IMR-90 (cell line): ENCODE data around the gene URAD. TPM values are rescaled to one million over a fixed set of nuclear protein-coding genes. Genes with fewer than 3 reads are reported as not detected.
"Not testable (repeated sequence)": the region's sequence is repeated elsewhere in the genome, so short reads cannot be mapped to it uniquely, and the experiment has no call there.

Experiments used
- ATAC-seq: fragments of 200-7000 bp; cut with Tn5 transposase; 2 replicates; pipeline ENCODE4 v1.9.1; 2020; ENCODE audit warnings: low read depth, mild to moderate bottlenecking, moderate library complexity
- BruUV-seq: library from RNA; stranded (reverse); fragments of 400-500 nt; replicated peaks from 2 replicates; lab custom pipeline; 2021; lab: Mats Ljungman, UMichigan
- CTCF ChIA-PET: fragments of 300-600 bp; formaldehyde crosslinking; extraction: SDS; loops from one replicate; lab custom pipeline; 2021; ENCODE audit warnings: antibody characterized with exemption; lab: Yijun Ruan, JAX
- POLR2A ChIA-PET: fragments of 300-600 bp; sonication (Branson Sonifier 250); formaldehyde crosslinking; loops from one replicate; lab custom pipeline; 2022; ENCODE audit warnings: antibody characterized with exemption; ENCODE audit not compliant: unreplicated experiment; lab: Charles Lee
- DNase-seq: peaks from one replicate; pipeline ENCODE4 v3.0.0; 2013
- H2AFZ ChIP-seq: replicated peaks from 2 replicates; pipeline ENCODE3; 2013; ENCODE audit warnings: low read length, mild to moderate bottlenecking; ENCODE audit not compliant: poor library complexity
- H2AK5ac ChIP-seq: 2 replicates; pipeline ENCODE4 v1.6.1; 2013; ENCODE audit warnings: low read depth, low read length, inconsistent platforms
- H2AK9ac ChIP-seq: replicated peaks from 2 replicates; pipeline ENCODE3; 2013; ENCODE audit warnings: mild to moderate bottlenecking, low read depth, low read length, moderate library complexity; ENCODE audit not compliant: poor library complexity
- H2BK120ac ChIP-seq: 2 replicates; pipeline ENCODE4 v1.6.1; 2013; ENCODE audit warnings: low read depth, low read length, inconsistent platforms
- H2BK15ac ChIP-seq: 3 replicates; pipeline ENCODE4 v1.6.1; 2013; ENCODE audit warnings: low read depth, low read length, inconsistent platforms
- H2BK20ac ChIP-seq: 2 replicates; pipeline ENCODE4 v1.6.1; 2013; ENCODE audit warnings: low read depth, mild to moderate bottlenecking, inconsistent platforms, low read length, moderate library complexity
- H2BK5ac ChIP-seq: 2 replicates; pipeline ENCODE4 v1.6.1; 2013; ENCODE audit warnings: mild to moderate bottlenecking, low read depth, low read length, inconsistent platforms; ENCODE audit not compliant: poor library complexity, severe bottlenecking
- H3K14ac ChIP-seq: replicated peaks from 2 replicates; pipeline ENCODE4 v1.6.1; 2013; ENCODE audit warnings: low read depth, low read length, inconsistent platforms
- H3K18ac ChIP-seq: 2 replicates; pipeline ENCODE4 v1.6.1; 2013; ENCODE audit warnings: low read depth, low read length, control low read depth
- H3K23ac ChIP-seq: 2 replicates; pipeline ENCODE4 v1.6.1; 2013; ENCODE audit warnings: low read depth, low read length, inconsistent platforms
- H3K27ac ChIP-seq: 2 replicates; pipeline ENCODE4 v1.5.1; 2013; ENCODE audit warnings: mild to moderate bottlenecking, control low read depth, low read length; ENCODE audit not compliant: insufficient read depth
- H3K27me3 ChIP-seq: 2 replicates; pipeline ENCODE4 v1.6.1; 2013; ENCODE audit warnings: low read length; ENCODE audit not compliant: control insufficient read depth, insufficient read depth
- H3K36me3 ChIP-seq: 2 replicates; pipeline ENCODE4 v1.6.1; 2013; ENCODE audit warnings: low read length, mixed read lengths; ENCODE audit not compliant: control insufficient read depth, insufficient read depth
- H3K4ac ChIP-seq: 2 replicates; pipeline ENCODE4 v1.6.1; 2013; ENCODE audit warnings: low read depth, low read length, inconsistent platforms
- H3K4me1 ChIP-seq: 2 replicates; pipeline ENCODE4 v1.6.1; 2013; ENCODE audit warnings: low read length, mixed read lengths; ENCODE audit not compliant: control insufficient read depth, insufficient read depth
- H3K4me2 ChIP-seq: 2 replicates; pipeline ENCODE4 v1.6.1; 2013; ENCODE audit warnings: low read depth, mild to moderate bottlenecking, control low read depth, low read length, moderate library complexity
- H3K4me3 ChIP-seq: 2 replicates; pipeline ENCODE4 v1.5.1; 2013; ENCODE audit warnings: low read depth, mild to moderate bottlenecking, control low read depth, low read length, moderate library complexity; ENCODE audit not compliant: insufficient read depth
- H3K56ac ChIP-seq: 2 replicates; pipeline ENCODE4 v1.6.1; 2013; ENCODE audit warnings: low read length, inconsistent platforms; ENCODE audit not compliant: insufficient read depth; ENCODE audit errors: extremely low read depth
- H3K79me1 ChIP-seq, 2 experiments: 2 replicates each; pipeline ENCODE4 v1.6.1; 2013; ENCODE audit warnings: low read length in 2 of 2, inconsistent platforms in 1 of 2, low read depth in 1 of 2
- H3K9ac ChIP-seq: 2 replicates; pipeline ENCODE4 v1.6.1; 2013; ENCODE audit warnings: low read depth, low read length, control low read depth
- H3K9me1 ChIP-seq: 2 replicates; pipeline ENCODE4 v1.6.1; 2013; ENCODE audit warnings: low read length, inconsistent platforms; ENCODE audit not compliant: insufficient read depth
- H3K9me3 ChIP-seq: 2 replicates; pipeline ENCODE4 v1.6.1; 2013; ENCODE audit warnings: low read length; ENCODE audit not compliant: control insufficient read depth, insufficient read depth
- H4K20me1 ChIP-seq: 2 replicates; pipeline ENCODE4 v1.6.1; 2013; ENCODE audit warnings: low read length, inconsistent platforms; ENCODE audit not compliant: insufficient read depth
- H4K5ac ChIP-seq: 2 replicates; pipeline ENCODE4 v1.6.1; 2013; ENCODE audit warnings: mild to moderate bottlenecking, low read depth, low read length, control low read depth
- H4K8ac ChIP-seq, 2 experiments: 2 replicates each; pipeline ENCODE4 v1.6.1; 2013; ENCODE audit warnings: low read depth in 2 of 2, low read length in 2 of 2, control low read depth in 1 of 2, inconsistent platforms in 1 of 2
- H4K91ac ChIP-seq: 2 replicates; pipeline ENCODE4 v1.6.1; 2013; ENCODE audit warnings: low read depth, low read length, inconsistent platforms; ENCODE audit not compliant: insufficient read depth
- CHD1 ChIP-seq: IDR thresholded peaks from 2 replicates; pipeline ENCODE4 v1.6.1; 2012; ENCODE audit warnings: low read depth, low read length, improper control_type of control experiment
- MAFK ChIP-seq: IDR thresholded peaks from 2 replicates; pipeline ENCODE4 v1.6.1; 2012; ENCODE audit warnings: low read depth, low read length, improper control_type of control experiment
- RAD21 ChIP-seq: IDR thresholded peaks from 2 replicates; pipeline ENCODE4 v1.6.1; 2012; ENCODE audit warnings: low read length, improper control_type of control experiment
- WGBS, 2 experiments: methylation state at CpG; one replicate each; pipeline versions ENCODE4 v1.1.5 to v1.1.7; 2013; ENCODE audit warnings: missing lambda C conversion rate in 2 of 2; ENCODE audit not compliant: insufficient read length in 1 of 2; ENCODE audit errors: extremely low coverage in 2 of 2; 5-methylcytosine and 5-hydroxymethylcytosine counted together
- dilution Hi-C: fragments of 300-500 bp; cut with HindIII; formaldehyde crosslinking; loops from one replicate; pipeline ENCODE4 v1.14.3; 2018; ENCODE audit warnings: low sequenced_read_pairs; ENCODE audit not compliant: unreplicated experiment
- in situ Hi-C: fragments of 300-500 bp; cut with MboI; formaldehyde crosslinking; loops from 3 replicates; pipeline ENCODE4 v1.14.3; 2019; ENCODE audit warnings: low sequenced_read_pairs, inconsistent platforms, mixed read lengths
- intact Hi-C: fragments of 100-400 bp; cut with micrococcal nuclease; formaldehyde crosslinking; loops from 2 replicates; pipeline ENCODE4 v1.10.0; 2022
- polyA plus RNA-seq, 3 experiments: library from polyadenylated mRNA; depleted of rRNA; stranded (reverse); fragments of >200 nt; gene quantifications; 2 replicates each; pipeline ENCODE4 v1.2.3, GENCODE V29; 2012; ENCODE audit warnings: low replicate concordance in 1 of 3
- total RNA-seq: library from RNA; depleted of rRNA; stranded (reverse); fragments of >200 nt; gene quantifications from 2 replicates; pipeline ENCODE4 v1.2.3, GENCODE V29; 2012
- TF ChIP-seq, protein P1 (sequence below): conservative IDR thresholded peaks from 2 replicates; pipeline ENCODE4 v1.5.1; 2012; ENCODE audit warnings: mild to moderate bottlenecking, low read depth, low read length, improper control_type of control experiment

The URAD gene
- total and polyA plus RNA-seq, 2 of the 4 experiments (the other 2 are of a cell fraction): not detected

DNA sequence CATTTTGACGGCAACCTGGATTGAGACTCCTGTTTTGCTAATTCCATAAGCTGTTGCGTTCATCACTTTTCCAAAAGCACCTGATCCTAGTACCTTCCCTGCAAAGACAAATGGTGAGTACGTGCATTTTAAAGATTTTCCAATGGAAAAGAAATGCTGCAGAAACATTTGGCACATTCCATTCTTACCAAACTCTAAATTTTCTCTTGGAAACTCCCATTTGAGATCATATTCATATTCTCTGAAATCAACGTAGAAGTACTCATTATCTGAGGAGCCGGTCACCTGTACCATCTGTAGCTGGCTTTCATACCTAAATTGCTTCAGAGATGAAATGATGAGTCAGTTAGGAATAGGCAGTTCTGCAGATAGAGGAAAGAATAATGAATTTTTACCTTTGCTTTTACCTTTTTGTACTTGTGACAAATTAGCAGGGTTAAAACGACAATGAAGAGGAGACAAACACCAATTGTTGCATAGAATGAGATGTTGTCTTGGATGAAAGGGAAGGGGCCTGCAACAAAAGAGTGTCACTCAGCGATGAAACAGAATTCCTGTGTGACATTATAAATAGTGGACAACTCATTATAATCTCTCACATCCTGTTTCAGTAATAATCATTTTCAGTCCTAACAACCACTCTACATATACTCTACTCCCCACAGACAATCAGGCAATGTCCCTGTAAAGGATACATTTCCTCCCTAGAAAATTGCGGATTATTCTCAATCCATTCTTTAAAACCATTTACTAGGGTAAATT lies 45.6 kb upstream of the URAD start:
- Histone ChIP-seq H4K5ac (no peak overlapping the region), H3K56ac (no peak overlapping the region), H3K4me1 (no peaks in the 10 kb centered on the region), H4K20me1 (no peaks in the 10 kb centered on the region), H3K9me1 (peaks cover 7% of the 10 kb centered on the region; the same call in 1 of the 2 replicates), H3K4me2 (no peak overlapping the region), H2AFZ (no peak overlapping the region), H3K4ac (no peak overlapping the region), H2AK5ac (no peak overlapping the region), H3K4me3 (no peak overlapping the region), H3K23ac (no peak overlapping the region), H4K8ac (no peak overlapping the region), H2BK20ac (no peak overlapping the region), H3K9ac (no peak overlapping the region), H3K9me3 (peaks cover 2% of the 10 kb centered on the region; the same call in 1 of the 2 replicates), H3K14ac (no peak overlapping the region), H2BK120ac (no peak overlapping the region), H2BK15ac (no peak overlapping the region), H2AK9ac (no peak overlapping the region), H3K79me1 (no peaks in the 10 kb centered on the region), H3K27me3 (no peaks in the 10 kb centered on the region; the same call in 1 of the 2 replicates), H4K91ac (no peak overlapping the region), H3K27ac (no peak overlapping the region), H2BK5ac (no peak overlapping the region), H3K18ac (no peak overlapping the region), H3K36me3 (no peaks in the 10 kb centered on the region)
- dilution Hi-C loops (no loop called here), in situ Hi-C loops (no loop called here), intact Hi-C loops (no loop called here)
- POLR2A ChIA-PET: no interaction called here
- no peak for DNase-seq
- TF ChIP-seq MAFK: no peak
- TF ChIP-seq CHD1: no peak
- no peak for TF ChIP-seq RAD21
- TF ChIP-seq, protein P1, sequence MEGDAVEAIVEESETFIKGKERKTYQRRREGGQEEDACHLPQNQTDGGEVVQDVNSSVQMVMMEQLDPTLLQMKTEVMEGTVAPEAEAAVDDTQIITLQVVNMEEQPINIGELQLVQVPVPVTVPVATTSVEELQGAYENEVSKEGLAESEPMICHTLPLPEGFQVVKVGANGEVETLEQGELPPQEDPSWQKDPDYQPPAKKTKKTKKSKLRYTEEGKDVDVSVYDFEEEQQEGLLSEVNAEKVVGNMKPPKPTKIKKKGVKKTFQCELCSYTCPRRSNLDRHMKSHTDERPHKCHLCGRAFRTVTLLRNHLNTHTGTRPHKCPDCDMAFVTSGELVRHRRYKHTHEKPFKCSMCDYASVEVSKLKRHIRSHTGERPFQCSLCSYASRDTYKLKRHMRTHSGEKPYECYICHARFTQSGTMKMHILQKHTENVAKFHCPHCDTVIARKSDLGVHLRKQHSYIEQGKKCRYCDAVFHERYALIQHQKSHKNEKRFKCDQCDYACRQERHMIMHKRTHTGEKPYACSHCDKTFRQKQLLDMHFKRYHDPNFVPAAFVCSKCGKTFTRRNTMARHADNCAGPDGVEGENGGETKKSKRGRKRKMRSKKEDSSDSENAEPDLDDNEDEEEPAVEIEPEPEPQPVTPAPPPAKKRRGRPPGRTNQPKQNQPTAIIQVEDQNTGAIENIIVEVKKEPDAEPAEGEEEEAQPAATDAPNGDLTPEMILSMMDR: no peak
- no peak for ATAC-seq
- CTCF ChIA-PET: no interaction called here
- BruUV-seq: no TSS peak
- WGBS, 2 experiments: 43% methylated on average over 1 of the region's 8 CpGs; no CpG with 5 or more reads in 1 of the 2 experiments

DNA sequence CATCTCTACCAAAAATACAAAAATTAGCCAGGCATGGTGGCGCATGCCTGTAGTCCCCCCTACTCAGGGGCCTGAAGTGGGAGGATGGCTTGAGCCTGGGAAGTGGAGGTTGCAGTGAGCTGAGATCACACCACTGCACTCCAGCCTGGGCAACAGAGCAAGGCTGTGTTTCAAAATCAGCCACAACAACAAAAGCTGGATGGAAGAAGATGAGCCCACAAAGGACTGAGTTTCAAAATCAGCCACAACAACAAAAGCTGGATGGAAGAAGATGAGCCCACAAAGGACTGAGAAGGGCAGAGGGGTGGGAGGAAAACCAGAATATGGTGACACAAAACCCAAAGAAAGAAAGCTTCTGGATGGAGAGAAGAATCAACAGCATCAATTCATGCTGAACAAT lies 43.9 kb upstream of the URAD start:
- H2AK5ac ChIP-seq, H3K4me3 ChIP-seq, H3K27me3 ChIP-seq, H3K9me1 ChIP-seq, H2BK20ac ChIP-seq, CTCF ChIA-PET, H4K5ac ChIP-seq, H3K79me1 ChIP-seq, DNase-seq, H3K56ac ChIP-seq, H2AK9ac ChIP-seq, intact Hi-C loops, H3K4me1 ChIP-seq, in situ Hi-C loops, H2AFZ ChIP-seq, H3K27ac ChIP-seq, BruUV-seq, H2BK5ac ChIP-seq, ATAC-seq, H3K18ac ChIP-seq, H3K23ac ChIP-seq, POLR2A ChIA-PET, H3K9me3 ChIP-seq, H3K14ac ChIP-seq, H4K91ac ChIP-seq, dilution Hi-C loops, H4K20me1 ChIP-seq, H4K8ac ChIP-seq, H3K9ac ChIP-seq, H3K4ac ChIP-seq, H3K36me3 ChIP-seq, H2BK15ac ChIP-seq, H2BK120ac ChIP-seq, H3K4me2 ChIP-seq: not testable (repeated sequence)
- WGBS, 2 experiments: no CpG with 5 or more reads among the region's 1 CpG
